Adrenal gland (tissue), 12 donors: ENCODE measurements around the gene ANAPC2. TPM values are rescaled to one million over a fixed set of nuclear protein-coding genes. Genes with fewer than 3 reads are reported as not detected.

Experiments used
- DNase-seq, 7 donors: peaks; one replicate each; pipeline ENCODE4 v3.0.0-alpha.2; 2019 to 2020
- H3K27ac ChIP-seq, 5 donors: fragments of 200-600 bp; sonication (generic) in 4 of 5; 1 replicate in 3 of 5; 2 replicates in 2 of 5; pipeline versions ENCODE4 v1.5.1 to v1.8.0; 2016 to 2020; ENCODE audit warnings: mild to moderate bottlenecking in 1 of 5
- H3K27me3 ChIP-seq: fragments of 200-600 bp; 2 replicates; pipeline ENCODE4 v1.8.0; 2021
- H3K36me3 ChIP-seq, 2 donors: fragments of 200-600 bp; replicated peaks in 1 of 2; 1 replicate in 1 of 2; 2 replicates in 1 of 2; pipeline versions ENCODE4 v1.5.1 to v1.8.0; 2018 to 2022
- H3K4me1 ChIP-seq, 2 donors: fragments of 200-600 bp; replicated peaks in 1 of 2; 1 replicate in 1 of 2; 2 replicates in 1 of 2; pipeline versions ENCODE4 v1.5.1 to v1.8.0; 2018 to 2021
- H3K4me3 ChIP-seq, 4 donors: fragments of 200-600 bp; sonication (generic) in 3 of 4; one replicate each; pipeline ENCODE4 v1.5.1; 2016 to 2018
- H3K9me3 ChIP-seq, 3 donors: fragments of 200-600 bp; sonication (generic) in 1 of 3; replicated peaks in 1 of 3; 1 replicate in 2 of 3; 2 replicates in 1 of 3; pipeline versions ENCODE4 v1.5.1 to v1.8.0; 2016 to 2021
- CTCF ChIP-seq, 6 experiments: fragments of 450-650 bp in 4 of 6; fragments of 200-600 bp in 2 of 6; sonication (generic) in 1 of 6; IDR thresholded peaks; 1 replicate in 5 of 6; 2 replicates in 1 of 6; pipeline versions ENCODE4 v1.5.1 to v1.8.0; 2016 to 2021; ENCODE audit warnings: antibody characterized with exemption in 6 of 6, mild to moderate bottlenecking in 2 of 6, moderate library complexity in 1 of 6
- POLR2A ChIP-seq, 2 donors: fragments of 450-650 bp; IDR thresholded peaks; one replicate each; pipeline ENCODE4 v1.6.1; 2017; ENCODE audit warnings: antibody characterized with exemption in 2 of 2, mild to moderate bottlenecking in 2 of 2, moderate library complexity in 1 of 2
- WGBS, 4 donors: extraction: QIAGEN DNeasy Blood & Tissue Kit in 2 of 4; methylation state at CpG; one replicate each; pipeline versions ENCODE4 v1.1.5 to v1.1.7; 2013 to 2017; 5-methylcytosine and 5-hydroxymethylcytosine counted together
- intact Hi-C, 2 donors: fragments of 100-400 bp; cut with DNase I; formaldehyde crosslinking; loops; one replicate each; pipeline versions ENCODE4 v1.14.1 to v1.15.0; 2022 to 2023
- polyA plus RNA-seq, 3 donors: library from polyadenylated mRNA; stranded (reverse); fragments of 200-250 nt in 2 of 3; fragments of 350-450 nt in 1 of 3; fragmentation: Illumina TruSeq in 1 of 3; extraction: RNeasy Lipid Tissue Mini Kit (QIAGEN cat#74804) in 1 of 3; gene quantifications; one replicate each; pipeline ENCODE4 v1.2.3, GENCODE V29; 2013 to 2014
- total RNA-seq, 9 donors: library from RNA; depleted of rRNA in 4 of 9; stranded (reverse); fragments of >200 nt in 4 of 9; fragments of 120-200 nt in 1 of 9; fragmentation: NEBNext Ultra II Directional in 1 of 9; extraction: Animal tissue kit (Norgen Biotek cat#: 25700) in 1 of 9; gene quantifications; one replicate each; pipeline versions ENCODE4 v1.1.0 to v1.2.4, GENCODE V29; 2013 to 2023
- donor health status: healthy with polysubstance abuse.
- donor health status: Bipolar disorder and iron deficiency.
- donor health status: DM: yes; HTN: yes; CAD: no.
- donor health status: DM: no; HTN: no; CAD: no.
- donor health status: DM: no; HTN: no; CAD: no.
- donor health status: DM: yes; HTN: yes; CAD: no.

Gene ANAPC2
- total and polyA plus RNA-seq, 12 donors, result 7.1 to 162 (median 32.0) TPM

- Histone ChIP-seq H3K27me3 (no peaks in the 10 kb centered on the region), H3K9me3 (no peaks in the 10 kb centered on the region), H3K27ac (no peak overlapping the region), H3K36me3 (peaks cover 0 to 24% of the 10 kb centered on the region in 2 donors), H3K4me3 (no peak overlapping the region), H3K4me1 (peaks cover 19 to 24% of the 10 kb centered on the region in 2 donors)
- DNase-seq, result no peak
- no peak for TF ChIP-seq CTCF (IDR thresholded peaks at IDR 0.05)
- no peak for TF ChIP-seq POLR2A (IDR thresholded peaks at IDR 0.05)
- WGBS, 4 donors, result 83 to 91% (median 85%) methylated on average over 11 to 22 of the region's 22 CpGs
- intact Hi-C loops, result no loop called here
Observed at GRCh38 chr9:137191691-137192447, 3.5 kb upstream of the ANAPC2 start.

DNA sequence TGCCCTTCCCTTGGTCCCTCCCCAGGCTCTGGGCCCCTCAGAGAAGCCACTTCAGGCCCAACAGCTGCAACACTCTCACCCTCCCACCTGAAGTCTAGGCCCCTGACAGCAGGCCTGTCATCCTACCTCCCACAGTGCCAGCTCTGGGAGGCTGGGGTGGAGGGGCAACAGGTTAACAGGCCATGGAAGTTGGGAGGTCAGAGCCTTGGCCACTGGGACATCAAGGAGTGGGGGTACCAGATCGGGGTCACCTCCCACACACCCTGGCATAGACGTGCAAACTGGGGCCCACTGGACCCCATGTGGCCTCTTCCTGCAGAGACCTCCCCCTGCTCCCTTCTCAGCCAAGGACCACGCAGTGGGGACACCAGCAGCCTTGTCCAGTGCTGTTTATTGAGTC lies 2.9 kb upstream of the ANAPC2 start:
- no peak for DNase-seq
- no peaks in the 10 kb centered on the region for H3K9me3 ChIP-seq
- H3K27ac ChIP-seq, result no peak overlapping the region
- TF ChIP-seq CTCF (IDR thresholded peaks at IDR 0.05) (no peak), POLR2A (IDR thresholded peaks at IDR 0.05) (no peak)
- WGBS, 4 donors, result 70 to 79% (median 79%) methylated on average over 2 to 3 of the region's 3 CpGs; no CpG with 5 or more reads in 1 of the 4 donors
- H3K4me1 ChIP-seq, result peaks cover 20 to 31% of the 10 kb centered on the region in 2 donors
- intact Hi-C loops, result no loop called here
- H3K4me3 ChIP-seq, result no peak overlapping the region
- H3K36me3 ChIP-seq, result peaks cover 0 to 24% of the 10 kb centered on the region in 2 donors
- H3K27me3 ChIP-seq, result no peaks in the 10 kb centered on the region

- no peak for DNase-seq
- Histone ChIP-seq H3K36me3 (peaks cover 0 to 32% of the 10 kb centered on the region in 2 donors), H3K9me3 (no peaks in the 10 kb centered on the region), H3K27ac (peak overlapping the region in 3 of 5 donors; percentile 27 to 96 (median 90)), H3K4me1 (peaks cover 20 to 32% of the 10 kb centered on the region in 2 donors), H3K27me3 (no peaks in the 10 kb centered on the region), H3K4me3 (no peak overlapping the region)
- WGBS, 4 donors, result 63 to 90% (median 74%) methylated on average over 3 to 9 of the region's 9 CpGs
- TF ChIP-seq POLR2A (IDR thresholded peaks at IDR 0.05) (no peak), CTCF (IDR thresholded peaks at IDR 0.05) (no peak)
- intact Hi-C loops, result no loop called here
Observed at GRCh38 chr9:137190315-137190856, 2.0 kb upstream of the ANAPC2 start.

- Histone ChIP-seq H3K27me3 (no peaks in the 10 kb centered on the region), H3K4me3 (peak overlapping the region in 3 of 4 donors; percentile 62 to 82 (median 70)), H3K36me3 (peaks cover 0 to 40% of the 10 kb centered on the region in 2 donors), H3K4me1 (peaks cover 20 to 32% of the 10 kb centered on the region in 2 donors), H3K9me3 (no peaks in the 10 kb centered on the region), H3K27ac (peak overlapping the region; percentile 74 to 98 (median 91))
- 20 to 44% (median 26%) methylated on average over 8 to 23 of the region's 23 CpGs for WGBS, 4 donors
- no peak for TF ChIP-seq POLR2A (IDR thresholded peaks at IDR 0.05)
- no peak for TF ChIP-seq CTCF (IDR thresholded peaks at IDR 0.05)
- DNase-seq, result no peak
- intact Hi-C loops, result no loop called here
Observed at GRCh38 chr9:137189297-137190295, 1.2 kb upstream of the ANAPC2 start.
